ENCODE measurements around the gene SH3RF3. TPM values are rescaled to one million over a fixed set of nuclear protein-coding genes. Genes with fewer than 3 reads are reported as not detected.
A peak's percentile ranks its signal among the peaks of the same experiment; 100 is the strongest.
"Not testable (repeated sequence)": the region's sequence is repeated elsewhere in the genome, so short reads cannot be mapped to it uniquely, and the experiment has no call there.

Gene SH3RF3
- total RNA-seq, 1 experiment from 2014 or later, result 0.87 TPM

- DNase-seq (ENCODE audit: low spot score), result peak; percentile 55
Measured at GRCh38 chr2:109217362-109218086, 88.5 kb downstream of the SH3RF3 start.

GRCh38 chr2:109218087-109218791 is 89.2 kb downstream of the SH3RF3 start:
- peak; percentile 59 for DNase-seq (ENCODE audit: low spot score)

GRCh38 chr2:109218792-109219126 is 89.8 kb downstream of the SH3RF3 start:
- no peak for DNase-seq (ENCODE audit: low spot score)

GRCh38 chr2:109220860-109221259 is 91.9 kb downstream of the SH3RF3 start:
- no peak for DNase-seq (ENCODE audit: low spot score)

GRCh38 chr2:109221316-109221715 is 92.3 kb downstream of the SH3RF3 start:
- DNase-seq (ENCODE audit: low spot score), result not testable (repeated sequence)

- no peak for DNase-seq (ENCODE audit: low spot score)
Measured at GRCh38 chr2:109222422-109222821, 93.4 kb downstream of the SH3RF3 start.

GRCh38 chr2:109222825-109223471 is 93.9 kb downstream of the SH3RF3 start:
- no peak for DNase-seq (ENCODE audit: low spot score)

GRCh38 chr2:109223490-109223889 is 94.5 kb downstream of the SH3RF3 start:
- DNase-seq (ENCODE audit: low spot score), result no peak

- not testable (repeated sequence) for DNase-seq (ENCODE audit: low spot score)
Measured at GRCh38 chr2:109224341-109224740, 95.3 kb downstream of the SH3RF3 start.

- DNase-seq (ENCODE audit: low spot score), result no peak
Measured at GRCh38 chr2:109225170-109225782, 96.3 kb downstream of the SH3RF3 start.

- DNase-seq (ENCODE audit: low spot score), result no peak
Measured at GRCh38 chr2:109226128-109226527, 97.1 kb downstream of the SH3RF3 start.

- no peak for DNase-seq (ENCODE audit: low spot score)
Measured at GRCh38 chr2:109226622-109227021, 97.6 kb downstream of the SH3RF3 start.

- DNase-seq (ENCODE audit: low spot score), result no peak
Measured at GRCh38 chr2:109229094-109229675, 100.2 kb downstream of the SH3RF3 start.

GRCh38 chr2:109230941-109231420 is 102.0 kb downstream of the SH3RF3 start:
- no peak for DNase-seq (ENCODE audit: low spot score)

- no peak for DNase-seq (ENCODE audit: low spot score)
Measured at GRCh38 chr2:109231428-109231827, 102.4 kb downstream of the SH3RF3 start.

- DNase-seq (ENCODE audit: low spot score), result no peak
Measured at GRCh38 chr2:109231996-109232705, 103.1 kb downstream of the SH3RF3 start.

GRCh38 chr2:109232909-109233308 is 103.9 kb downstream of the SH3RF3 start:
- DNase-seq (ENCODE audit: low spot score), result no peak

GRCh38 chr2:109233643-109234042 is 104.6 kb downstream of the SH3RF3 start:
- DNase-seq (ENCODE audit: low spot score), result no peak

GRCh38 chr2:109234355-109234754 is 105.3 kb downstream of the SH3RF3 start:
- DNase-seq (ENCODE audit: low spot score), result no peak

- DNase-seq (ENCODE audit: low spot score), result no peak
Measured at GRCh38 chr2:109236147-109236546, 107.1 kb downstream of the SH3RF3 start.

GRCh38 chr2:109237792-109238191 is 108.8 kb downstream of the SH3RF3 start:
- DNase-seq (ENCODE audit: low spot score), result no peak
